Mammary epithelial cell (primary cell): ENCODE measurements around the gene KDM5D.

Source experiments
- EZH2 ChIP-seq: IDR thresholded peaks from 2 replicates; pipeline ENCODE4 v1.6.1; 2012; ENCODE audit warnings: low read length, inconsistent platforms, borderline replicate concordance
- TF ChIP-seq, protein P1 (sequence below), 2 donors: IDR thresholded peaks in 1 of 2; conservative IDR thresholded peaks in 1 of 2; 2 replicates each; pipeline ENCODE4 v1.5.1; 2011 to 2012; ENCODE audit warnings: inconsistent platforms in 2 of 2, low read length in 2 of 2, mild to moderate bottlenecking in 2 of 2, control low read depth in 1 of 2, low read depth in 1 of 2; ENCODE audit not compliant: insufficient read depth in 1 of 2; ENCODE audit errors: extremely low read depth in 1 of 2

DNA sequence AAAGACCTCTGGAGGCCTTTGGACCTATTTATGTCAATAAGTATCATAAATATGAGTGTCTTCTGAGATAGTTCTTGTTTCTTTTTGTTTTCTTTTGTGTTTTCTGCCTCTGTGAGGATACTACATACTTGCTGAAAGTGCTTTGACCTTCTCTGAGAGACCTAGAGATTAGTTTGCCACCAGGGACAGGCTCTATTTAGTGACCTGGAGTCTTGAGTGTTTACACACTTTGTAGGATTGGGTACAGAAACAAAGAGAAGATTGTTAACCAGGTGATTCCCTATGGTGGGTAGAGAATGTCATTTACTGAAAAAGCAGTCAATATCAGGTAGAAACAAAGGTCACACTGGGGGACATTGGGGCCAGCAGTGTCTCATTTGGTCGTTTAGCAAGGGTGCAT is 63.7 kb downstream of the KDM5D start:
- TF ChIP-seq, protein P1, sequence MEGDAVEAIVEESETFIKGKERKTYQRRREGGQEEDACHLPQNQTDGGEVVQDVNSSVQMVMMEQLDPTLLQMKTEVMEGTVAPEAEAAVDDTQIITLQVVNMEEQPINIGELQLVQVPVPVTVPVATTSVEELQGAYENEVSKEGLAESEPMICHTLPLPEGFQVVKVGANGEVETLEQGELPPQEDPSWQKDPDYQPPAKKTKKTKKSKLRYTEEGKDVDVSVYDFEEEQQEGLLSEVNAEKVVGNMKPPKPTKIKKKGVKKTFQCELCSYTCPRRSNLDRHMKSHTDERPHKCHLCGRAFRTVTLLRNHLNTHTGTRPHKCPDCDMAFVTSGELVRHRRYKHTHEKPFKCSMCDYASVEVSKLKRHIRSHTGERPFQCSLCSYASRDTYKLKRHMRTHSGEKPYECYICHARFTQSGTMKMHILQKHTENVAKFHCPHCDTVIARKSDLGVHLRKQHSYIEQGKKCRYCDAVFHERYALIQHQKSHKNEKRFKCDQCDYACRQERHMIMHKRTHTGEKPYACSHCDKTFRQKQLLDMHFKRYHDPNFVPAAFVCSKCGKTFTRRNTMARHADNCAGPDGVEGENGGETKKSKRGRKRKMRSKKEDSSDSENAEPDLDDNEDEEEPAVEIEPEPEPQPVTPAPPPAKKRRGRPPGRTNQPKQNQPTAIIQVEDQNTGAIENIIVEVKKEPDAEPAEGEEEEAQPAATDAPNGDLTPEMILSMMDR (conservative IDR thresholded peaks at IDR 0.05 in 1 of 2, IDR thresholded peaks at IDR 0.05 in 1 of 2; ENCODE audit: extremely low read depth in 1 of 2, insufficient read depth in 1 of 2, low read depth in 1 of 2, low read length in 2 of 2), result no peak
- no peak for TF ChIP-seq EZH2
